ENCODE measurements around the gene SLC38A7.

DNA sequence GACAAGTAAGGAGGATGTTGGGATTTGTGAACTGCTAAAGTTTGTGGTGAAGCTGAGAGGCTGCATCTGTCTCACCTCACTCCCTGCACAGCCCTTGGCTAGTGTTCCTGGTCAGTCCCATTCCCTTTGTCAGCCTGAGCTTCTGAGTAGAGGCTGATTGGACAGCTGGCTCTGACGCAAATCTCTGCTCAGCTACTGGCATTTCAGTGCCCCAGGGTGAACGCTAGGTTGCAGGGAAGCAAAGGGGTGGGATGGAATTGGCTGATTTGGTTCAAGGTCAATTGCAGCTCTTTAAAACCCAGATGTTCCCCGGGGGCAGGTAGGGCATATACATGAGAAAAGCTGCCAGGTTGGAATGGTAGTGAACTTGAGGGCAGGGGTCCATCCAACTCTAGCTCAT lies 31.8 kb downstream of the SLC38A7 start:
- no peak for TF ChIP-seq POLR2A (IDR thresholded peaks at IDR 0.05)
- TF ChIP-seq, protein P1, sequence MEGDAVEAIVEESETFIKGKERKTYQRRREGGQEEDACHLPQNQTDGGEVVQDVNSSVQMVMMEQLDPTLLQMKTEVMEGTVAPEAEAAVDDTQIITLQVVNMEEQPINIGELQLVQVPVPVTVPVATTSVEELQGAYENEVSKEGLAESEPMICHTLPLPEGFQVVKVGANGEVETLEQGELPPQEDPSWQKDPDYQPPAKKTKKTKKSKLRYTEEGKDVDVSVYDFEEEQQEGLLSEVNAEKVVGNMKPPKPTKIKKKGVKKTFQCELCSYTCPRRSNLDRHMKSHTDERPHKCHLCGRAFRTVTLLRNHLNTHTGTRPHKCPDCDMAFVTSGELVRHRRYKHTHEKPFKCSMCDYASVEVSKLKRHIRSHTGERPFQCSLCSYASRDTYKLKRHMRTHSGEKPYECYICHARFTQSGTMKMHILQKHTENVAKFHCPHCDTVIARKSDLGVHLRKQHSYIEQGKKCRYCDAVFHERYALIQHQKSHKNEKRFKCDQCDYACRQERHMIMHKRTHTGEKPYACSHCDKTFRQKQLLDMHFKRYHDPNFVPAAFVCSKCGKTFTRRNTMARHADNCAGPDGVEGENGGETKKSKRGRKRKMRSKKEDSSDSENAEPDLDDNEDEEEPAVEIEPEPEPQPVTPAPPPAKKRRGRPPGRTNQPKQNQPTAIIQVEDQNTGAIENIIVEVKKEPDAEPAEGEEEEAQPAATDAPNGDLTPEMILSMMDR (IDR thresholded peaks at IDR 0.05), result no peak

Data from thyroid gland (tissue), 4 donors.